Suprapubic skin (tissue), 4 donors: ENCODE measurements around the gene KAZALD1.

Experiments used
- CTCF ChIP-seq, 2 donors: fragments of 200-600 bp in 1 of 2; fragments of 450-650 bp in 1 of 2; sonication (generic) in 1 of 2; IDR thresholded peaks; one replicate each; pipeline ENCODE4 v1.5.1; 2016 to 2019; ENCODE audit warnings: antibody characterized with exemption in 2 of 2, mild to moderate bottlenecking in 1 of 2, moderate library complexity in 1 of 2
- POLR2A ChIP-seq, 2 donors: fragments of 450-650 bp; IDR thresholded peaks; one replicate each; pipeline ENCODE4 v1.6.1; 2017; ENCODE audit warnings: antibody characterized with exemption in 2 of 2, mild to moderate bottlenecking in 2 of 2, moderate library complexity in 2 of 2
- POLR2AphosphoS5 ChIP-seq, 3 donors: sonication (generic); formaldehyde crosslinking; IDR thresholded peaks; one replicate each; pipeline ENCODE4 v1.6.1; 2017; ENCODE audit warnings: antibody characterized with exemption in 3 of 3

GRCh38 chr10:101038484-101038883 lies 23.3 kb upstream of the KAZALD1 start:
- TF ChIP-seq CTCF (IDR thresholded peaks at IDR 0.05) (no peak), POLR2A (IDR thresholded peaks at IDR 0.05) (no peak), POLR2AphosphoS5 (IDR thresholded peaks at IDR 0.05) (no peak)
